ENCODE results near the gene SNX1. TPM values are rescaled to one million over a fixed set of nuclear protein-coding genes. Genes with fewer than 3 reads are reported as not detected.

Gene SNX1
- polyA plus RNA-seq, 2 of the 4 experiments (the other 2 are of a cell fraction), result 86.7 to 89.4 TPM

DNA sequence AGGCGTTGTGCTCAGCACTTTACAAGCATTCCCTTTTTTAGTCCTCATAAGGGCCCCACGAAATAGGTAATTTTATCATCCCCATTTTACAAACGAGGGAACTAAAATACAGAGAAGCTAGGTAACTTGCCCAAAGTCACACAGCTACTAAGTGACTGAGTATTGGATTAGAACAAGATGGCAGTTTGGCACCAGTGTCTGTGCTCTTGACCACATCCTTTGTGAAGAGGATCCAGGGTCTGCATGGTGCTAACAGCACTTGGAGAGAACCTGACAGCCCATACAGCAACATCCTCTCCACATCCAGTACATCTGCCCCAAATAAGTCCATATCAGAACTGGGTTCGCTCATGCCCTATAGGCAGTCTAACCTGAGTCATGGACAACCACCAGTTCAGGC, 27.6 kb upstream of the SNX1 start:
- TF ChIP-seq RARB (CRISPR knock-in tag; IDR thresholded peaks at IDR 0.05), result no peak
- TF ChIP-seq, protein P1, sequence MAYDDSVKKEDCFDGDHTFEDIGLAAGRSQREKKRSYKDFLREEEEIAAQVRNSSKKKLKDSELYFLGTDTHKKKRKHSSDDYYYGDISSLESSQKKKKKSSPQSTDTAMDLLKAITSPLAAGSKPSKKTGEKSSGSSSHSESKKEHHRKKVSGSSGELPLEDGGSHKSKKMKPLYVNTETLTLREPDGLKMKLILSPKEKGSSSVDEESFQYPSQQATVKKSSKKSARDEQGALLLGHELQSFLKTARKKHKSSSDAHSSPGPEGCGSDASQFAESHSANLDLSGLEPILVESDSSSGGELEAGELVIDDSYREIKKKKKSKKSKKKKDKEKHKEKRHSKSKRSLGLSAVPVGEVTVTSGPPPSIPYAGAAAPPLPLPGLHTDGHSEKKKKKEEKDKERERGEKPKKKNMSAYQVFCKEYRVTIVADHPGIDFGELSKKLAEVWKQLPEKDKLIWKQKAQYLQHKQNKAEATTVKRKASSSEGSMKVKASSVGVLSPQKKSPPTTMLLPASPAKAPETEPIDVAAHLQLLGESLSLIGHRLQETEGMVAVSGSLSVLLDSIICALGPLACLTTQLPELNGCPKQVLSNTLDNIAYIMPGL (CRISPR knock-in tag; IDR thresholded peaks at IDR 0.05; ENCODE audit: borderline replicate concordance), result no peak
- TF ChIP-seq, protein P2, sequence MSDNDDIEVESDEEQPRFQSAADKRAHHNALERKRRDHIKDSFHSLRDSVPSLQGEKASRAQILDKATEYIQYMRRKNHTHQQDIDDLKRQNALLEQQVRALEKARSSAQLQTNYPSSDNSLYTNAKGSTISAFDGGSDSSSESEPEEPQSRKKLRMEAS (IDR thresholded peaks at IDR 0.05), result no peak
- no peak for TF ChIP-seq RNF2 (IDR thresholded peaks at IDR 0.05; ENCODE audit: borderline replicate concordance, low read depth)
- no peak for TF ChIP-seq CTCF (IDR thresholded peaks at IDR 0.05)
- TF ChIP-seq ESRRA (IDR thresholded peaks at IDR 0.05; ENCODE audit: borderline replicate concordance, low read length), result no peak
- no peak for TF ChIP-seq HDAC2 (IDR thresholded peaks at IDR 0.05)
- no peak for TF ChIP-seq JUNB (IDR thresholded peaks at IDR 0.05)
- TF ChIP-seq, protein P3, sequence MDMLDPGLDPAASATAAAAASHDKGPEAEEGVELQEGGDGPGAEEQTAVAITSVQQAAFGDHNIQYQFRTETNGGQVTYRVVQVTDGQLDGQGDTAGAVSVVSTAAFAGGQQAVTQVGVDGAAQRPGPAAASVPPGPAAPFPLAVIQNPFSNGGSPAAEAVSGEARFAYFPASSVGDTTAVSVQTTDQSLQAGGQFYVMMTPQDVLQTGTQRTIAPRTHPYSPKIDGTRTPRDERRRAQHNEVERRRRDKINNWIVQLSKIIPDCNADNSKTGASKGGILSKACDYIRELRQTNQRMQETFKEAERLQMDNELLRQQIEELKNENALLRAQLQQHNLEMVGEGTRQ (IDR thresholded peaks at IDR 0.05), result no peak
- no peak for TF ChIP-seq MAZ (IDR thresholded peaks at IDR 0.05; ENCODE audit: borderline replicate concordance, low read depth, low read length)
- TF ChIP-seq ZSCAN20 (CRISPR knock-in tag; IDR thresholded peaks at IDR 0.05), result no peak
- TF ChIP-seq FOSB (CRISPR knock-in tag; IDR thresholded peaks at IDR 0.05), result no peak
- no peak for TF ChIP-seq PBX3 (IDR thresholded peaks at IDR 0.05)
- TF ChIP-seq CHD2 (IDR thresholded peaks at IDR 0.05; ENCODE audit: low read length, partially characterized antibody), result no peak
- no peak for TF ChIP-seq EP300 (IDR thresholded peaks at IDR 0.05)
- TF ChIP-seq, protein P4, sequence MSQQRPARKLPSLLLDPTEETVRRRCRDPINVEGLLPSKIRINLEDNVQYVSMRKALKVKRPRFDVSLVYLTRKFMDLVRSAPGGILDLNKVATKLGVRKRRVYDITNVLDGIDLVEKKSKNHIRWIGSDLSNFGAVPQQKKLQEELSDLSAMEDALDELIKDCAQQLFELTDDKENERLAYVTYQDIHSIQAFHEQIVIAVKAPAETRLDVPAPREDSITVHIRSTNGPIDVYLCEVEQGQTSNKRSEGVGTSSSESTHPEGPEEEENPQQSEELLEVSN (IDR thresholded peaks at IDR 0.05; ENCODE audit: borderline replicate concordance, low read depth), result no peak
- TF ChIP-seq CBX8 (IDR thresholded peaks at IDR 0.05), result no peak
- no peak for TF ChIP-seq MAFK (IDR thresholded peaks at IDR 0.05; ENCODE audit: partially characterized antibody)
- Histone ChIP-seq H3K4me3 (no peak overlapping the region), H3K27ac (peak overlapping the region in 1 of 2 experiments; percentile 44; a peak in 1 of 6 replicates), H3K4me1 (peaks cover 29% of the 10 kb centered on the region), H3K9me3 (no peaks in the 10 kb centered on the region), H3K4me2 (no peak overlapping the region)
- CTCF ChIA-PET, result interaction anchor here (0.6 to 11.4 kb wide), 99 partner anchors 10 to 1020 kb away, joined by 3 to 173 read pairs (median 4); partner anchors contain the start of genes CIAO2A, DAPK2 and SNX1
- DNase-seq (ENCODE audit: low read depth in 1 of 2, low spot score in 1 of 2) (no peak), FAIRE-seq (no peak), ATAC-seq (no peak; a peak in 1 of 6 replicates)
- POLR2A ChIA-PET, result interaction anchor here (1.0 kb wide), 1 partner anchor 316 kb away, joined by 3 read pairs; no protein-coding TSS in a partner anchor
- WGBS (ENCODE audit: missing lambda C conversion rate), result 45% methylated on average over 4 of the region's 4 CpGs

- ChIA-PET POLR2A (interaction anchor here (1.0 kb wide), 1 partner anchor 318 kb away, joined by 3 read pairs; no protein-coding TSS in a partner anchor), CTCF (interaction anchor here (0.6 to 11.4 kb wide), 16 partner anchors 8 to 914 kb away, joined by 3 to 173 read pairs (median 4); partner anchors contain the start of genes CIAO2A and DAPK2)
- 96% methylated on average over 3 of the region's 3 CpGs for WGBS (ENCODE audit: missing lambda C conversion rate)
- H3K4me1 ChIP-seq, result peaks cover 36% of the 10 kb centered on the region
- no peak for FAIRE-seq
- H3K27ac ChIP-seq, result no peak overlapping the region
- TF ChIP-seq CHD2 (IDR thresholded peaks at IDR 0.05; ENCODE audit: low read length, partially characterized antibody), result no peak
- no peak for TF ChIP-seq EHF (CRISPR knock-in tag; IDR thresholded peaks at IDR 0.05)
- TF ChIP-seq NFE2L2 (conservative IDR thresholded peaks at IDR 0.05; ENCODE audit: low read length), result no peak
- TF ChIP-seq, protein P1 (CRISPR knock-in tag; IDR thresholded peaks at IDR 0.05; ENCODE audit: borderline replicate concordance), result no peak
- no peak for TF ChIP-seq NPAS2 (CRISPR knock-in tag; IDR thresholded peaks at IDR 0.05; ENCODE audit: borderline replicate concordance)
- no peak for TF ChIP-seq ZSCAN20 (CRISPR knock-in tag; IDR thresholded peaks at IDR 0.05)
- no peak for TF ChIP-seq SREBF2 (IDR thresholded peaks at IDR 0.05)
- TF ChIP-seq, protein P3 (IDR thresholded peaks at IDR 0.05), result no peak
- TF ChIP-seq NR3C1 (IDR thresholded peaks at IDR 0.05), result no peak
- no peak for TF ChIP-seq HOXB13 (CRISPR knock-in tag; IDR thresholded peaks at IDR 0.05; ENCODE audit: low read depth)
- no peak for TF ChIP-seq GATA3 (IDR thresholded peaks at IDR 0.05; ENCODE audit: borderline replicate concordance)
- TF ChIP-seq, protein P5, sequence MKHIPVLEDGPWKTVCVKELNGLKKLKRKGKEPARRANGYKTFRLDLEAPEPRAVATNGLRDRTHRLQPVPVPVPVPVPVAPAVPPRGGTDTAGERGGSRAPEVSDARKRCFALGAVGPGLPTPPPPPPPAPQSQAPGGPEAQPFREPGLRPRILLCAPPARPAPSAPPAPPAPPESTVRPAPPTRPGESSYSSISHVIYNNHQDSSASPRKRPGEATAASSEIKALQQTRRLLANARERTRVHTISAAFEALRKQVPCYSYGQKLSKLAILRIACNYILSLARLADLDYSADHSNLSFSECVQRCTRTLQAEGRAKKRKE (CRISPR knock-in tag; IDR thresholded peaks at IDR 0.05; ENCODE audit: low read depth), result no peak
- TF ChIP-seq HEYL (CRISPR knock-in tag; IDR thresholded peaks at IDR 0.05), result no peak
- H3K4me2 ChIP-seq, result no peak overlapping the region
- DNase-seq (ENCODE audit: low read depth in 1 of 2, low spot score in 1 of 2), result no peak
- H3K4me3 ChIP-seq, result no peak overlapping the region
- ATAC-seq, result no peak
- H3K9me3 ChIP-seq, result no peaks in the 10 kb centered on the region
These were observed 25.7 kb upstream of the SNX1 start for GRCh38 chr15:64070106-64070505.

Measured in A549 (cell line).